ENCODE measurements around the gene TEX22.

The TEX22 gene

DNA sequence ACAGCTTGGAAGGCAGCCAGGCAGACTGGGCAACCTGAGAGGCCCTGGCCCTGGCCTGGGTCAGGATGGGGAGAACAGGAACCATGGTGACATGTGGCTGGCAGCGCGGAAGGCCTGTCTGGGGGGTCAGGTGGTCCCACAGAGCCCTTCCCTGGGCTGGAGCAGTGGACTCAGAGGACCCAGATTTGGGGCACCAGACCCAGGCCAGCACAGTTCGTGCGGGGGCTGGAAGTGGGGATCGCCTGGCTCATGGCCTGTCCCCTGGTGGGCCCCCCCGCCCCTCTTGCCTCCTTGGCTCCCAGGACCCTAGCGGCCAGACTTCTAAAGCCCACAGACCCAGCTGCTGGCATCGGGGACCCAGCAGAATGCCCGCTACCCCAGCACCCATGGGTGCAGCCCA lies 42.7 kb downstream of the TEX22 start:
- Histone ChIP-seq H2AFZ (ENCODE audit: low read length) (no peak overlapping the region), H3K36me3 (ENCODE audit: insufficient read depth, low read length) (peaks cover 40% of the 10 kb centered on the region; the same call in 1 of the 2 replicates), H3K9ac (ENCODE audit: low read depth, low read length, poor library complexity, severe bottlenecking) (no peak overlapping the region), H4K20me1 (ENCODE audit: insufficient read depth, low read length, poor library complexity, severe bottlenecking) (peaks cover 36% of the 10 kb centered on the region), H3F3A (ENCODE audit: low read depth) (no peaks in the 10 kb centered on the region), H3K4me3 (ENCODE audit: low read length, poor library complexity, severe bottlenecking) (no peak overlapping the region), H3K4me1 (ENCODE audit: insufficient read depth, low read length, poor library complexity, severe bottlenecking) (no peaks in the 10 kb centered on the region), H3K9me3 (ENCODE audit: insufficient read depth, low read depth, low read length) (no peaks in the 10 kb centered on the region), H3K4me2 (ENCODE audit: low read depth, low read length, poor library complexity, severe bottlenecking) (no peak overlapping the region), H3K9me2 (replicated peaks; ENCODE audit: low read depth, low read length) (no peaks in the 10 kb centered on the region), H3K79me2 (ENCODE audit: insufficient read depth, low read length) (peaks cover 47% of the 10 kb centered on the region), H3K27me3 (ENCODE audit: insufficient read depth, low read length, poor library complexity, severe bottlenecking) (no peaks in the 10 kb centered on the region)
- TF ChIP-seq, protein P1, sequence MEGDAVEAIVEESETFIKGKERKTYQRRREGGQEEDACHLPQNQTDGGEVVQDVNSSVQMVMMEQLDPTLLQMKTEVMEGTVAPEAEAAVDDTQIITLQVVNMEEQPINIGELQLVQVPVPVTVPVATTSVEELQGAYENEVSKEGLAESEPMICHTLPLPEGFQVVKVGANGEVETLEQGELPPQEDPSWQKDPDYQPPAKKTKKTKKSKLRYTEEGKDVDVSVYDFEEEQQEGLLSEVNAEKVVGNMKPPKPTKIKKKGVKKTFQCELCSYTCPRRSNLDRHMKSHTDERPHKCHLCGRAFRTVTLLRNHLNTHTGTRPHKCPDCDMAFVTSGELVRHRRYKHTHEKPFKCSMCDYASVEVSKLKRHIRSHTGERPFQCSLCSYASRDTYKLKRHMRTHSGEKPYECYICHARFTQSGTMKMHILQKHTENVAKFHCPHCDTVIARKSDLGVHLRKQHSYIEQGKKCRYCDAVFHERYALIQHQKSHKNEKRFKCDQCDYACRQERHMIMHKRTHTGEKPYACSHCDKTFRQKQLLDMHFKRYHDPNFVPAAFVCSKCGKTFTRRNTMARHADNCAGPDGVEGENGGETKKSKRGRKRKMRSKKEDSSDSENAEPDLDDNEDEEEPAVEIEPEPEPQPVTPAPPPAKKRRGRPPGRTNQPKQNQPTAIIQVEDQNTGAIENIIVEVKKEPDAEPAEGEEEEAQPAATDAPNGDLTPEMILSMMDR (conservative IDR thresholded peaks at IDR 0.05; ENCODE audit: low read length), result no peak
- TF ChIP-seq EZH2phosphoT487 (IDR thresholded peaks at IDR 0.05; ENCODE audit: borderline replicate concordance), result no peak

DNA sequence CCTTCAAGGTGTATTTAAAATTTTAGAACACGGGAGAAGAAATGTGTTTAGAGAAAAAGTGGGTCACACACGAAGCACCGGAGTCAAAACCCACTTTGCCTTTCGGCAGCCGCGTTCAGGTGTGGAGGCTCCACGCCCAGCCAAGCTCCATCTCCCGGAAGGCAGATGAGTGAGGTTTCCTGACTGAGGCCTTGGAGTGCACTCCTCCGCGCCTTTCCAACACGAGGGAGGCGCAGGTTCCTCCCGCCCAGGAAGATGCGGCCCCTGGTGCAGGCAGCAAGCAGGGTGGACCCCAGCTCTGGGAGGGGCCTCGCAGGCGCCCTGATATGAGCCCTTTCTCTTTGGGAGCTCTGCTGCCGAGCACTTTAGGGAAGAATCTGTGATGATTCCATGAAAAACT lies 43.8 kb downstream of the TEX22 start:
- H3K9ac ChIP-seq (ENCODE audit: low read depth, low read length, poor library complexity, severe bottlenecking), result no peak overlapping the region
- H3K4me1 ChIP-seq (ENCODE audit: insufficient read depth, low read length, poor library complexity, severe bottlenecking), result no peaks in the 10 kb centered on the region
- no peaks in the 10 kb centered on the region for H3K9me2 ChIP-seq (replicated peaks; ENCODE audit: low read depth, low read length)
- peaks cover 39% of the 10 kb centered on the region for H3K79me2 ChIP-seq (ENCODE audit: insufficient read depth, low read length)
- no peaks in the 10 kb centered on the region for H3K27me3 ChIP-seq (ENCODE audit: insufficient read depth, low read length, poor library complexity, severe bottlenecking)
- TF ChIP-seq, protein P1 (conservative IDR thresholded peaks at IDR 0.05; ENCODE audit: low read length), result no peak
- no peak for TF ChIP-seq EZH2phosphoT487 (IDR thresholded peaks at IDR 0.05; ENCODE audit: borderline replicate concordance)
- H2AFZ ChIP-seq (ENCODE audit: low read length), result no peak overlapping the region
- H3K9me3 ChIP-seq (ENCODE audit: insufficient read depth, low read depth, low read length), result no peaks in the 10 kb centered on the region
- H3K4me2 ChIP-seq (ENCODE audit: low read depth, low read length, poor library complexity, severe bottlenecking), result no peak overlapping the region
- H3K4me3 ChIP-seq (ENCODE audit: low read length, poor library complexity, severe bottlenecking), result no peak overlapping the region
- peaks cover 41% of the 10 kb centered on the region; the same call in 1 of the 2 replicates for H3K36me3 ChIP-seq (ENCODE audit: insufficient read depth, low read length)
- H4K20me1 ChIP-seq (ENCODE audit: insufficient read depth, low read length, poor library complexity, severe bottlenecking), result peaks cover 31% of the 10 kb centered on the region
- no peaks in the 10 kb centered on the region for H3F3A ChIP-seq (ENCODE audit: low read depth)

GRCh38 chr14:105442834-105443233 lies 44.5 kb downstream of the TEX22 start:
- Histone ChIP-seq H3K27me3 (ENCODE audit: insufficient read depth, low read length, poor library complexity, severe bottlenecking) (no peaks in the 10 kb centered on the region), H2AFZ (ENCODE audit: low read length) (no peak overlapping the region), H3K4me1 (ENCODE audit: insufficient read depth, low read length, poor library complexity, severe bottlenecking) (no peaks in the 10 kb centered on the region), H3K4me2 (ENCODE audit: low read depth, low read length, poor library complexity, severe bottlenecking) (no peak overlapping the region), H3K9me3 (ENCODE audit: insufficient read depth, low read depth, low read length) (no peaks in the 10 kb centered on the region), H4K20me1 (ENCODE audit: insufficient read depth, low read length, poor library complexity, severe bottlenecking) (peaks cover 26% of the 10 kb centered on the region), H3F3A (ENCODE audit: low read depth) (no peaks in the 10 kb centered on the region), H3K9ac (ENCODE audit: low read depth, low read length, poor library complexity, severe bottlenecking) (no peak overlapping the region), H3K4me3 (ENCODE audit: low read length, poor library complexity, severe bottlenecking) (no peak overlapping the region), H3K36me3 (ENCODE audit: insufficient read depth, low read length) (peaks cover 41% of the 10 kb centered on the region; the same call in 1 of the 2 replicates), H3K9me2 (replicated peaks; ENCODE audit: low read depth, low read length) (no peaks in the 10 kb centered on the region), H3K79me2 (ENCODE audit: insufficient read depth, low read length) (peaks cover 32% of the 10 kb centered on the region)
- TF ChIP-seq, protein P1 (conservative IDR thresholded peaks at IDR 0.05; ENCODE audit: low read length), result no peak
- no peak for TF ChIP-seq EZH2phosphoT487 (IDR thresholded peaks at IDR 0.05; ENCODE audit: borderline replicate concordance)

Data from Loucy (cell line).